CD4-positive, alpha-beta T cell treated with Interleukin-15 for 4 hours (primary cell): ENCODE data around the gene ECSCR.
A peak's percentile ranks its signal among the peaks of the same experiment; 100 is the strongest.
"Not testable (repeated sequence)": the region's sequence is repeated elsewhere in the genome, so short reads cannot be mapped to it uniquely, and the experiment has no call there.

Source experiments
- DNase-seq: peaks from one replicate; pipeline ENCODE4 v3.0.0-alpha.2; 2020; ENCODE audit warnings: low spot score

Gene ECSCR

GRCh38 chr5:139445325-139446170 lies 17.0 kb downstream of the ECSCR start:
- no peak for DNase-seq

GRCh38 chr5:139443831-139444453 lies 18.6 kb downstream of the ECSCR start:
- DNase-seq = peak; percentile 34

- not testable (repeated sequence) for DNase-seq
These were observed 22.1 kb downstream of the ECSCR start for GRCh38 chr5:139440416-139440815.

- peak; percentile 88 for DNase-seq
These were observed 23.3 kb downstream of the ECSCR start, which contains the start of gene DNAJC18 for GRCh38 chr5:139439013-139439903. TSS of gene DNAJC18 (minus strand) at chr5:139439525. CDS start at chr5:139439445, 80 bp downstream.

GRCh38 chr5:139438707-139439012 lies 23.9 kb downstream of the ECSCR start:
- DNase-seq = no peak

GRCh38 chr5:139435676-139436075 lies 26.9 kb downstream of the ECSCR start:
- no peak for DNase-seq

- no peak for DNase-seq
These were observed 30.8 kb downstream of the ECSCR start for GRCh38 chr5:139431706-139432105.

- DNase-seq = no peak
These were observed 32.5 kb downstream of the ECSCR start for GRCh38 chr5:139430015-139430414.

GRCh38 chr5:139426203-139426885 lies 36.2 kb downstream of the ECSCR start:
- DNase-seq = no peak

GRCh38 chr5:139425497-139425896 lies 37.0 kb downstream of the ECSCR start:
- DNase-seq = no peak

GRCh38 chr5:139422307-139422893 lies 40.1 kb downstream of the ECSCR start:
- DNase-seq = peak; percentile 85

- no peak for DNase-seq
These were observed 43.0 kb downstream of the ECSCR start for GRCh38 chr5:139419226-139420192.

- no peak for DNase-seq
These were observed 43.8 kb downstream of the ECSCR start for GRCh38 chr5:139418793-139419192.

- DNase-seq = no peak
These were observed 45.3 kb downstream of the ECSCR start for GRCh38 chr5:139417214-139417613.

- DNase-seq = no peak
These were observed 45.9 kb downstream of the ECSCR start for GRCh38 chr5:139416651-139417050.

GRCh38 chr5:139415869-139416268 lies 46.7 kb downstream of the ECSCR start:
- no peak for DNase-seq

- DNase-seq = peak; percentile 35
These were observed 47.2 kb downstream of the ECSCR start for GRCh38 chr5:139415221-139415861.

- no peak for DNase-seq
These were observed 47.9 kb downstream of the ECSCR start for GRCh38 chr5:139414581-139415130.

GRCh38 chr5:139413963-139414362 lies 48.6 kb downstream of the ECSCR start:
- no peak for DNase-seq

GRCh38 chr5:139413153-139413552 lies 49.4 kb downstream of the ECSCR start:
- DNase-seq = no peak
